Measurements from ENCODE around the gene TRIM25.

Gene TRIM25

GRCh38 chr17:56913000-56913311 is 893 bp downstream of the TRIM25 start:
- H3K4me3 Mint-ChIP-seq = peak overlapping the region; percentile 86
- ATAC-seq (ENCODE audit: low read depth) (no peak), DNase-seq (ENCODE audit: low spot score in 2 of 2) (no peak)
- H3K36me3 Mint-ChIP-seq = no peaks in the 10 kb centered on the region
- peaks cover 4% of the 10 kb centered on the region for H3K9me3 Mint-ChIP-seq
- no peaks in the 10 kb centered on the region for H3K27me3 Mint-ChIP-seq
- peak overlapping the region; percentile 73 for H3K27ac Mint-ChIP-seq
- H3K4me1 Mint-ChIP-seq = peaks cover 45% of the 10 kb centered on the region

GRCh38 chr17:56912105-56912999 is 1.5 kb downstream of the TRIM25 start:
- H3K27me3 Mint-ChIP-seq = no peaks in the 10 kb centered on the region
- H3K36me3 Mint-ChIP-seq = peaks cover 5% of the 10 kb centered on the region
- no peaks in the 10 kb centered on the region for H3K9me3 Mint-ChIP-seq
- H3K27ac Mint-ChIP-seq = peak overlapping the region; percentile 73
- DNase-seq (ENCODE audit: low spot score in 2 of 2) (no peak), ATAC-seq (ENCODE audit: low read depth) (no peak)
- H3K4me1 Mint-ChIP-seq = peaks cover 50% of the 10 kb centered on the region
- H3K4me3 Mint-ChIP-seq = peak overlapping the region; percentile 86

- H3K9me3 Mint-ChIP-seq = no peaks in the 10 kb centered on the region
- peaks cover 15% of the 10 kb centered on the region for H3K36me3 Mint-ChIP-seq
- ATAC-seq (ENCODE audit: low read depth) (no peak), DNase-seq (ENCODE audit: low spot score in 2 of 2) (no peak)
- H3K4me3 Mint-ChIP-seq = peak overlapping the region; percentile 59
- H3K27me3 Mint-ChIP-seq = no peaks in the 10 kb centered on the region
- H3K27ac Mint-ChIP-seq = peak overlapping the region; percentile 73
- H3K4me1 Mint-ChIP-seq = peaks cover 55% of the 10 kb centered on the region
Measured at GRCh38 chr17:56910509-56911235, 3.2 kb downstream of the TRIM25 start.

DNA sequence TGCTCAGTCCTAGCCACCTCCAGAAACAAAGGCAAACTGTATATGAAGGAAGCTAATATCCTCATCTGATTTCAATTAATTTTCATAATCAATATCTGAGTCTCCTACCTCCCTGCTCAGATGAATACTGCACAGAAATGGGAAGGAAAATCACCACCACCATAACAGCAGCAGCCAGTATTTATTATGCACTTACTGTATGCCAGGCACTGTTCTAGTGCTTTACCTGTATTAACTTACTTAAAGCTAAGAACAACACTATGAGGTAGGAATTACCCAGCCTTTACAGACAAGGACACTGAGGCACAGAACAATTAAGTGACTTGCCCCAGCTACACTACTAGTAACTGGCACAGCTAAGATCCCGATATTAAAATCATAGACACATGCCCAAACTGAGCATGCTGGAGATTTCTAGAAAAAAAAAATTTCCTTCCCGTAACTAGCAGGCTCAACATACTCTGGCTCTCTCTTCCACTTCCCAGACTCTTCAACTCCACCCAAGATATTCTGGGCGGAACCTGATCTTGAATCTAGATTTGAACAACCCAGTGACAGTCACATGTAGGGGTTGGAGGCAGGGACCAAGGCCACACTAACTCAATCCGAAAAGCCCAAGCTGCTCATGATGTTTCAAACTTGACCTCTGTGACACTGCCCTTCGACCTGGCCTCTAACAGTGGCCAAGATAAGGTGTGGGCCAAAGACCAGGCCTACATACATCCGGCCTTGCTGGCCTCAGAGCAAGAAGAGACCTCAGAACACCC is 3.9 kb downstream of the TRIM25 start:
- Mint-ChIP-seq H3K4me3 (peak overlapping the region; percentile 59), H3K9me3 (no peaks in the 10 kb centered on the region), H3K36me3 (peaks cover 15% of the 10 kb centered on the region), H3K4me1 (peaks cover 52% of the 10 kb centered on the region), H3K27ac (peak overlapping the region; percentile 73), H3K27me3 (no peaks in the 10 kb centered on the region)
- DNase-seq (ENCODE audit: low spot score in 2 of 2) (no peak), ATAC-seq (ENCODE audit: low read depth) (no peak)

DNA sequence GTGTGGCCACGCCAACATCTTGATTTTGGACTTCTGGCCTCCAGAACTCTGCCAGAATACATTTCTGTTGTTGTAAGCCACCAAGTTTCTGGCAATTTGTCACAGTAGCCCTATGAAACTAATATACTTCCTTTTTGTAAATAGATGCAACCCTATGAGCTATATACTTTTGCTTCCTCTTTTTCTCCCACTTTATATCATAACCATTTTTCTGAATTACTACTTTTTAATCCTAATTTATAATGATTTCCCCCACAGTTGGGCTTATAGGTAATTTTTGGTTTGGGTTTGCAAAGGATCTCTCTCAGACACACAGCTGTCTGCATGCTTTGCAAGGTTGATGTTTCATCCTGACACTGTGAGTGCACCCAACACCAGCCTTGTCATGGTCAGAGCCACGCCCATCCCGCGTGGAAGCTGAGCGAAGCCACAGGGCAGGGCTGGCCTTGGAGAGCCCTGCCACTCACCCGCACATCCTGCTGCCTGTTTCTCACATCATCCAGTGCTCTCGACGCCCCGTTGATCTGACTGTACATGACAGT is 5.8 kb downstream of the TRIM25 start:
- peak; percentile 34 to 52 for DNase-seq (ENCODE audit: low spot score in 2 of 2)
- peaks cover 50% of the 10 kb centered on the region for H3K4me1 Mint-ChIP-seq
- peaks cover 24% of the 10 kb centered on the region for H3K36me3 Mint-ChIP-seq
- H3K9me3 Mint-ChIP-seq = no peaks in the 10 kb centered on the region
- no peaks in the 10 kb centered on the region for H3K27me3 Mint-ChIP-seq
- peak overlapping the region; percentile 87 for H3K27ac Mint-ChIP-seq
- peak; percentile 89 for ATAC-seq (ENCODE audit: low read depth)
- H3K4me3 Mint-ChIP-seq = peak overlapping the region; percentile 59

- H3K4me3 Mint-ChIP-seq = no peak overlapping the region
- no peak overlapping the region for H3K27ac Mint-ChIP-seq
- H3K9me3 Mint-ChIP-seq = no peaks in the 10 kb centered on the region
- peaks cover 35% of the 10 kb centered on the region for H3K4me1 Mint-ChIP-seq
- ATAC-seq (ENCODE audit: low read depth) = no peak
- H3K36me3 Mint-ChIP-seq = peaks cover 36% of the 10 kb centered on the region
- DNase-seq (ENCODE audit: low spot score in 2 of 2) = no peak
- H3K27me3 Mint-ChIP-seq = no peaks in the 10 kb centered on the region
Measured at GRCh38 chr17:56903560-56903959, 10.3 kb downstream of the TRIM25 start.

DNA sequence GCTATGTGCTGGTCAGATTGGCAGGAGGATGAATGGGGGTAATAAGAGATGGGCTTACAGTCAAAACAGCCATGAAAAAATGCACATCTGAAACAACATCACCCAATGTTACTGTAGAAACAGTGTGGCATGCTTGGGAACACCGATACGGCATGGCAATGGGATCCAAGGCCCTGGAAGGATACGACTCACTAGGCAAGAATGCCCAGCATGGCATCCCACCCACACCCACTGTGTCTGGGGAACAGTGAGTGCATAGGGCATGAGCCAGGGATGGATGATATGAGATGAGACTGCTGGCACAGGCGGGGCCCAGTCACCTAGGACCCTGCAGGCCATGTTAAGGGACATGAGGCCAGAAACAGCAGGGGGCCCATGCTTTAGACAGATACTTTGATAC is 11.5 kb downstream of the TRIM25 start:
- peaks cover 39% of the 10 kb centered on the region for H3K36me3 Mint-ChIP-seq
- no peak overlapping the region for H3K27ac Mint-ChIP-seq
- ATAC-seq (ENCODE audit: low read depth) (no peak), DNase-seq (ENCODE audit: low spot score in 2 of 2) (no peak)
- no peaks in the 10 kb centered on the region for H3K9me3 Mint-ChIP-seq
- H3K4me1 Mint-ChIP-seq = peaks cover 37% of the 10 kb centered on the region
- H3K27me3 Mint-ChIP-seq = no peaks in the 10 kb centered on the region
- no peak overlapping the region for H3K4me3 Mint-ChIP-seq

GRCh38 chr17:56899403-56899802 is 14.4 kb downstream of the TRIM25 start:
- Mint-ChIP-seq H3K4me1 (peaks cover 34% of the 10 kb centered on the region), H3K36me3 (peaks cover 33% of the 10 kb centered on the region), H3K9me3 (no peaks in the 10 kb centered on the region), H3K4me3 (no peak overlapping the region), H3K27ac (no peak overlapping the region), H3K27me3 (no peaks in the 10 kb centered on the region)
- ATAC-seq (ENCODE audit: low read depth) (no peak), DNase-seq (ENCODE audit: low spot score in 2 of 2) (no peak)

GRCh38 chr17:56898874-56899273 is 15.0 kb downstream of the TRIM25 start:
- H3K36me3 Mint-ChIP-seq = peaks cover 29% of the 10 kb centered on the region
- H3K9me3 Mint-ChIP-seq = no peaks in the 10 kb centered on the region
- H3K27me3 Mint-ChIP-seq = no peaks in the 10 kb centered on the region
- peaks cover 31% of the 10 kb centered on the region for H3K4me1 Mint-ChIP-seq
- DNase-seq (ENCODE audit: low spot score in 2 of 2) = no peak
- ATAC-seq (ENCODE audit: low read depth) = no peak
- no peak overlapping the region for H3K4me3 Mint-ChIP-seq
- no peak overlapping the region for H3K27ac Mint-ChIP-seq

DNA sequence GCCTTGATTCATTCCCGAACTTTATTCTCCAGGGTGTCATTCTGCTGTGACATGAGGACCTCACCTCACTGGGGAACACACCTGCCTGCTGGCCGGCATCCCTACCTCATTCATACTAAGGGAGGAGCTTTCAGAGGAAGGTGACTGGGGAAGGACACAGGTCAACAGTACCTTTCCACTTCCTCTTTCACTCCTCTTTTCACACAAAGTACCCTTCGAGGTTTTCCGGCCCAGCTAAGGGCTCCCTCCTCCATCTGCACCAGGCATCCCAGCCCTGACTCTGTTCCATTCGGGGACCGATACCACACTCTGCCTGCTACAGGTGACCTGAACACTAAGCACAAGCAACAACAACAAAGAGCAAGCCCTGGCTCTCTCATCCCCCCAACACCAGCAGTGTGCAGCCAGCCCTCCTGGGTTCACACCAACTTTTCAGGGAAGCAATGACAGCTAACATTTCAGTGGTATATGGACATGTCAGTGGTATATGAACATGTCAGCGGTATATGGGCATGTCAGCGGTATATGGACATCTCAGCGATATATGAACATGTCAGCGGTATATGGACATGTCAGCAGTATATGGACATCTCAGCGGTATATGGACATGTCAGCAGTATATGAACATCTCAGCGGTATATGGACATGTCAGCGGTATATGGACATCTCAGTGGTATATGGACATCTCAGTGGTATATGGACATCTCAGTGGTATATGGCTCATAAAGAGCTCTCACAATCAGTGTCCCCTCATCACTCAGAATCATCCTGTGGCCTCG is 16.0 kb downstream of the TRIM25 start:
- no peaks in the 10 kb centered on the region for H3K27me3 Mint-ChIP-seq
- no peaks in the 10 kb centered on the region for H3K9me3 Mint-ChIP-seq
- peaks cover 31% of the 10 kb centered on the region for H3K4me1 Mint-ChIP-seq
- H3K4me3 Mint-ChIP-seq = peak overlapping the region; percentile 58
- DNase-seq (ENCODE audit: low spot score in 2 of 2) (no peak), ATAC-seq (ENCODE audit: low read depth) (peak; percentile 94)
- H3K36me3 Mint-ChIP-seq = peaks cover 34% of the 10 kb centered on the region
- H3K27ac Mint-ChIP-seq = peak overlapping the region; percentile 8

- DNase-seq (ENCODE audit: low spot score in 2 of 2) (no peak), ATAC-seq (ENCODE audit: low read depth) (no peak)
- H3K27me3 Mint-ChIP-seq = no peaks in the 10 kb centered on the region
- H3K4me1 Mint-ChIP-seq = peaks cover 39% of the 10 kb centered on the region
- H3K4me3 Mint-ChIP-seq = no peak overlapping the region
- peaks cover 40% of the 10 kb centered on the region for H3K36me3 Mint-ChIP-seq
- H3K27ac Mint-ChIP-seq = peak overlapping the region; percentile 8
- no peaks in the 10 kb centered on the region for H3K9me3 Mint-ChIP-seq
Measured at GRCh38 chr17:56896968-56897359, 16.9 kb downstream of the TRIM25 start.

DNA sequence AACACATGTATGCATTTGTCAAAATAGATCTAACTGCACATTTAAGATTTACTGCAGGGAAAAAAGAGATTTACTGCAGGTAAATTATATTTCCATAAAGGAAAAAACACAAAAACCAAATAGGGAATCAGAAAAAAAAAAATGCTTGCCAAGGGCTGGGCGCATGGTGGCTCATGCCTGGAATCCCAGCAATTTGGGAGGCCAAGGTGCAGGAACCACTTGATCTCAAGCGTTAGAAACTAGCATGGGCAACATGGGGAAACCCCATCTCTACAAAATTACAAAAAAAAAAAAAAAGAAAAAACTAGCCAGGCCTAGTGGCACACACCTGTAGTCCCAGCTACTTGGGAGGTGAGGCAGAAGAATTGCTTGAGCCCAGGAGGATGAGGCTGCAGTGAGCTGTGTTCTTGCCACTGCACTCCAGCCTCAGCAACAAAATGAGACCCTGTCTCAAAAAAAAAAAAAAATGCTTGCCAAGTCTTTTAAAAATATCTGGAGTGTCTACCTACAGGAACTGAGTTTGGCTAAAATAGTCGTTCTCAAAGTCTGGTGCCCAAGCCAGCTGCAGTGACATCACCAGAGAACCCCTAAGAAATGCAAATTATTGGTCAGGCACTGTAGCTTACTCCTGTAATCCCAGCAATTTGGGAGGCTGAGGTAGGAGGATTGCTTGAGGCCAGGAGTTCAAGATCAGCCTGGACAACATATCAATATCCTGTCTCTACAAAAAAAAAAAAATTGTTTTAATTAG is 17.5 kb downstream of the TRIM25 start:
- no peaks in the 10 kb centered on the region for H3K9me3 Mint-ChIP-seq
- no peak overlapping the region for H3K27ac Mint-ChIP-seq
- no peaks in the 10 kb centered on the region for H3K27me3 Mint-ChIP-seq
- H3K4me1 Mint-ChIP-seq = peaks cover 39% of the 10 kb centered on the region
- peaks cover 44% of the 10 kb centered on the region for H3K36me3 Mint-ChIP-seq
- no peak for ATAC-seq (ENCODE audit: low read depth)
- no peak for DNase-seq (ENCODE audit: low spot score in 2 of 2)
- H3K4me3 Mint-ChIP-seq = no peak overlapping the region
